ENCODE data around the gene HAPLN2.

DNA sequence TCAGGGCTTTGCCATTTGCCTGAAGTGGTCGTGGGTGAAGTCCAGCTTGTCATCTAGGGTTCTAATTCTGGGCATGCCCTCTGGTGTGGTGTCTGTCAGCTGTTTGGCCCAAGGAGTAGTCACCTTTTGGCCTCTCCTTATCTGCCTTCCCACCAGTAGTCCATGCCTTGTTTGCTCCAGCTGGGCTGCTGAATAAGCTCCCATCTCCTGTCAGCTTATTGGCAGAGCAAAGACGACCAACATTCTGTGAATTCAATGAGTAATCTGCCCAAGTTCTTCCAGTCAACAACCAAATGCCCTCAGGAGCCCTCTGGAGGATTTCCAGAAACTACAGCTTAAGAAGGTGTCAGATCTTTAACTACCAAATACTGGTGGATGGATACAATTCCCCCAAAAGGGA, 29.7 kb downstream of the HAPLN2 start:
- TF ChIP-seq, protein P1, sequence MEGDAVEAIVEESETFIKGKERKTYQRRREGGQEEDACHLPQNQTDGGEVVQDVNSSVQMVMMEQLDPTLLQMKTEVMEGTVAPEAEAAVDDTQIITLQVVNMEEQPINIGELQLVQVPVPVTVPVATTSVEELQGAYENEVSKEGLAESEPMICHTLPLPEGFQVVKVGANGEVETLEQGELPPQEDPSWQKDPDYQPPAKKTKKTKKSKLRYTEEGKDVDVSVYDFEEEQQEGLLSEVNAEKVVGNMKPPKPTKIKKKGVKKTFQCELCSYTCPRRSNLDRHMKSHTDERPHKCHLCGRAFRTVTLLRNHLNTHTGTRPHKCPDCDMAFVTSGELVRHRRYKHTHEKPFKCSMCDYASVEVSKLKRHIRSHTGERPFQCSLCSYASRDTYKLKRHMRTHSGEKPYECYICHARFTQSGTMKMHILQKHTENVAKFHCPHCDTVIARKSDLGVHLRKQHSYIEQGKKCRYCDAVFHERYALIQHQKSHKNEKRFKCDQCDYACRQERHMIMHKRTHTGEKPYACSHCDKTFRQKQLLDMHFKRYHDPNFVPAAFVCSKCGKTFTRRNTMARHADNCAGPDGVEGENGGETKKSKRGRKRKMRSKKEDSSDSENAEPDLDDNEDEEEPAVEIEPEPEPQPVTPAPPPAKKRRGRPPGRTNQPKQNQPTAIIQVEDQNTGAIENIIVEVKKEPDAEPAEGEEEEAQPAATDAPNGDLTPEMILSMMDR (IDR thresholded peaks at IDR 0.05; ENCODE audit: control extremely low read depth in 1 of 3, insufficient read depth in 1 of 3, low read depth in 1 of 3, low read length in 3 of 3), result no peak
- no peak for TF ChIP-seq KDM5A (IDR thresholded peaks at IDR 0.05; ENCODE audit: low read length)
- TF ChIP-seq TCF12 (IDR thresholded peaks at IDR 0.05; ENCODE audit: low read depth, low read length), result no peak
- no peak for TF ChIP-seq POLR2A (IDR thresholded peaks at IDR 0.05; ENCODE audit: control extremely low read depth in 1 of 2, low read depth in 2 of 2, low read length in 2 of 2)
- no peak for TF ChIP-seq RFX5 (IDR thresholded peaks at IDR 0.05; ENCODE audit: borderline replicate concordance, low read depth, low read length)
- no peak for TF ChIP-seq BRCA1 (IDR thresholded peaks at IDR 0.05; ENCODE audit: low read depth, low read length)
- no peak for TF ChIP-seq POLR2AphosphoS5 (IDR thresholded peaks at IDR 0.05; ENCODE audit: low read depth, low read length)
- no peak for TF ChIP-seq GABPA (IDR thresholded peaks at IDR 0.05; ENCODE audit: borderline replicate concordance, insufficient read depth, low read length)
- TF ChIP-seq EGR1 (IDR thresholded peaks at IDR 0.05; ENCODE audit: borderline replicate concordance, low read depth, low read length), result no peak
- TF ChIP-seq TAF1 (IDR thresholded peaks at IDR 0.05; ENCODE audit: low read depth, low read length), result no peak

All from H1 (cell line).